GM19351 (cell line): ENCODE measurements around the gene VSX1.

Source experiments
- ATAC-seq: cut with Tn5 transposase; IDR thresholded peaks from one replicate; pipeline ENCODE4 v1.9.1; 2021; ENCODE audit warnings: mild to moderate bottlenecking, moderate library complexity; ENCODE audit not compliant: unreplicated experiment

The VSX1 gene

GRCh38 chr20:25066386-25066785 is 15.6 kb downstream of the VSX1 start:
- no peak for ATAC-seq

- peak; percentile 85 for ATAC-seq
These were observed 16.2 kb downstream of the VSX1 start for GRCh38 chr20:25065625-25066338.

GRCh38 chr20:25065072-25065624 is 16.8 kb downstream of the VSX1 start:
- no peak for ATAC-seq

- no peak for ATAC-seq
These were observed 17.3 kb downstream of the VSX1 start for GRCh38 chr20:25064561-25065071.

GRCh38 chr20:25063981-25064380 is 18.0 kb downstream of the VSX1 start:
- ATAC-seq: no peak

- ATAC-seq: no peak
These were observed 18.4 kb downstream of the VSX1 start for GRCh38 chr20:25063546-25063945.

GRCh38 chr20:25062841-25063240 is 19.1 kb downstream of the VSX1 start:
- ATAC-seq: no peak

GRCh38 chr20:25061821-25062530 is 20.0 kb downstream of the VSX1 start:
- ATAC-seq: no peak

- no peak for ATAC-seq
These were observed 20.7 kb downstream of the VSX1 start for GRCh38 chr20:25061103-25061799.

- ATAC-seq: no peak
These were observed 22.0 kb downstream of the VSX1 start for GRCh38 chr20:25059866-25060465.

GRCh38 chr20:25058847-25059810 is 22.8 kb downstream of the VSX1 start:
- no peak for ATAC-seq

GRCh38 chr20:25058051-25058846 is 23.7 kb downstream of the VSX1 start, which contains the start of gene ACSS1:
Gene ACSS1 (minus strand): TSS chr20:25058139. CDS start chr20:25058102, 37 bp downstream.
- ATAC-seq: peak; percentile 70

- peak; percentile 30 for ATAC-seq
These were observed 24.5 kb downstream of the VSX1 start for GRCh38 chr20:25057234-25058050.

GRCh38 chr20:25056690-25057233 is 25.2 kb downstream of the VSX1 start:
- peak; percentile 28 for ATAC-seq

GRCh38 chr20:25055711-25056495 is 26.0 kb downstream of the VSX1 start:
- no peak for ATAC-seq

- ATAC-seq: no peak
These were observed 26.8 kb downstream of the VSX1 start for GRCh38 chr20:25054995-25055629.
